GM21447 (cell line): Measurements from ENCODE around the gene FCER2.
"Not testable (repeated sequence)": the region's sequence is repeated elsewhere in the genome, so short reads cannot be mapped to it uniquely, and the experiment has no call there.

Experiments
- ATAC-seq: cut with Tn5 transposase; IDR thresholded peaks from one replicate; pipeline ENCODE4 v1.9.1; 2021; ENCODE audit not compliant: unreplicated experiment

Gene FCER2, protein sequence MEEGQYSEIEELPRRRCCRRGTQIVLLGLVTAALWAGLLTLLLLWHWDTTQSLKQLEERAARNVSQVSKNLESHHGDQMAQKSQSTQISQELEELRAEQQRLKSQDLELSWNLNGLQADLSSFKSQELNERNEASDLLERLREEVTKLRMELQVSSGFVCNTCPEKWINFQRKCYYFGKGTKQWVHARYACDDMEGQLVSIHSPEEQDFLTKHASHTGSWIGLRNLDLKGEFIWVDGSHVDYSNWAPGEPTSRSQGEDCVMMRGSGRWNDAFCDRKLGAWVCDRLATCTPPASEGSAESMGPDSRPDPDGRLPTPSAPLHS

DNA sequence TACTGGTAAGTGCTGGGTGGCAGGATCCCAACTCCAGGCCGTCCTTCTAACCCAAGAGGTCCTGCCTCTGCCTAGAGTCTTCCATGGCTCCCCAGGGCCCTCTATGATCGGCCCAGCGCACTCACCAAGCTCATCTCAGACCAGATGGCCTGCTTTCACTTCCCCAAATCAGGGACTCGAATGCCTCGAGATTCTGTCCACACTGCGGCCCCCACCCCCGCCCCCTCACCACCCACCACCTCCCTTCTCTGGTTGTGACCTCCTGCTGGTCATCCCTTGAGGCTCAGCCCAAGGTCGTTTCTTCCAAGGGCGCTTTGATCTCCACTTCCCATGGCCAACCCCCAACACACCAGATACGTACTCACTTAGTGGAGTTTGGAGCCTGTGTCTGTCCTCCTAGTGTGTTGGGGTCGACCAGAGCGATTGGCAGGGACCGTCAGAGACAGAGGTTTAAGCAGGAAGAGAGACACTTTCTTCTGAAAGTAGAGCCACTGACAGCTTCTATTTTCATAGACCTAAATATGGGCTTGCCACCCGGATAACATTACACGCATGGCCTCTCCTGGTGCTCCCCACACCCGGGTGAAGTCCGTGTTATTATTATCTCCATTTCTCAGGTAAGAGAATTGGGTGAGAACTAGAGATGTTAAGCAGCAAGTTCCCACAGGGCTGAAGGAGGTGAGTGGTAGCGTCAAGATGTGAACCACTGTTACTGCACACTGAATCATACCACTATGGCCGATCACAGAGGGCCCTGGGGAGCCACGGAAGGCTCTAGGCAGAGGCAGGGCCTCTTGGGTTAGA, at the start of gene FCER2:
TSS of gene FCER2 (minus strand) at position 478 of the 804 bp plus-strand sequence. CDS start 2,371 bp downstream, outside the sequence.
- peak; percentile 50 for ATAC-seq

DNA sequence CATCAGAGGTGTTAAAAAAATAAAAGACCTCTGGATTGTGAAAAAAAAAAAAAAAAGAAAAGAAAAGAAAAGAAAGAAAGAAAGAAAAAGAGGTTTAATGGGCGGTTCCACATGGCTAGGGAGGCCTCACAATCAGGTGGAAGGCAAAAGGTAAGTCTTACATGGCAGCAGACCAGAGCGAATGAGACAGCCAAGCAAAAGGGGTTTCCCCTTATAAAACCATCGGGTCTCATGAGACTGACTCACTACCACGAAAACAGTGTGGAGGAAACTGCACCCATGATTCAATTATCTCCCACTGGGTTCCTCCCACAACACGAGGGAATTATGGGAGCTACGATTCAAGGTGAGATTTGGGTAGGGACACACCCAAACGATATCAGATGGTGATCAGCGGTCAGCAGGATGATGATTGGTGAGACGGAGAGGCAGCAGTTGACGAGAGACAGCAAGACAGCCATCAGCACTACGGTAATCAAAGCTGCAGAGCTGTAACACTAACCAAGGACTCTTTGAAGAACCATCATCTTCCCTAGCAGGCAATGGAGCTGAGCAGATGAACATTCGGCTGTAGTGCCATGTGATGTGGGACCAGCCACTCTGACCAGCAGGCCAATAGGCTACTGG, 49.3 kb upstream of the FCER2 start:
- ATAC-seq, result no peak

DNA sequence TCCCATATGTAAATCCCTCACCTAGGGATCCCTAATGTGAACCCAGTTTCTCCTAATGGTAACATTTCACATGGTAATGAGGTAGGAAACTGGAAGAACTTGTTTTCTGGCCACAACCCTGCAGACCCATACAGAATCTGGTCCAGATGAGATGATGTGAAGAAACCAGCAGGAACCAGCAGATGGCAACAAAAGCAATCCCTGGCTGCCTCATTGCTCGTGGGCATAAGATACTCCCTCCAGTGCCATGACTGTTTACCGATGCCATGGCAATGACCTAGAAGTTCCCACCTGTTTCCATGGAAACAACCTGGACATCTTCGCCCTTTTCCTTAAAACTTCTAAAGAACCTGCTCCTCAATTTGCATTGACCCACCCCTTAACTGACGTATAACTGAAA, 46.8 kb upstream of the FCER2 start:
- ATAC-seq, result no peak

DNA sequence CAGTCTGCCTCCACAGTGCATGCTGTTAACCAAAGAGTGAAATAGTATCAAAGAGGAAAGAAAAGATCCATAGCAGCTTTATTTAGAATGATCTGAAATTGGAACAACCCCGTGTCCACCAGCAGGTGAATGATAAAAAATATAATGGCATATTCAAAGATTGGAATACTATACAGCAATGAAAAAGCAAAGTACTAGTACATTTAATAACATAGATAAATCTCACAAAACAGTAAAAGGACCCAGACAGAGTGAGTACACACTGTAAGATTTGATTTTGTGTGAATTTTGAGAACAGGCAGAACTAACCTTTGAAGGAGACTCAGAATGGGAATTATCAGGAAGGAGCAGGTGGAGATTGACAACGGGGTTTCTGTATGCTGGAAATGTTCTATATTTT, 46.2 kb upstream of the FCER2 start:
- ATAC-seq, result no peak

DNA sequence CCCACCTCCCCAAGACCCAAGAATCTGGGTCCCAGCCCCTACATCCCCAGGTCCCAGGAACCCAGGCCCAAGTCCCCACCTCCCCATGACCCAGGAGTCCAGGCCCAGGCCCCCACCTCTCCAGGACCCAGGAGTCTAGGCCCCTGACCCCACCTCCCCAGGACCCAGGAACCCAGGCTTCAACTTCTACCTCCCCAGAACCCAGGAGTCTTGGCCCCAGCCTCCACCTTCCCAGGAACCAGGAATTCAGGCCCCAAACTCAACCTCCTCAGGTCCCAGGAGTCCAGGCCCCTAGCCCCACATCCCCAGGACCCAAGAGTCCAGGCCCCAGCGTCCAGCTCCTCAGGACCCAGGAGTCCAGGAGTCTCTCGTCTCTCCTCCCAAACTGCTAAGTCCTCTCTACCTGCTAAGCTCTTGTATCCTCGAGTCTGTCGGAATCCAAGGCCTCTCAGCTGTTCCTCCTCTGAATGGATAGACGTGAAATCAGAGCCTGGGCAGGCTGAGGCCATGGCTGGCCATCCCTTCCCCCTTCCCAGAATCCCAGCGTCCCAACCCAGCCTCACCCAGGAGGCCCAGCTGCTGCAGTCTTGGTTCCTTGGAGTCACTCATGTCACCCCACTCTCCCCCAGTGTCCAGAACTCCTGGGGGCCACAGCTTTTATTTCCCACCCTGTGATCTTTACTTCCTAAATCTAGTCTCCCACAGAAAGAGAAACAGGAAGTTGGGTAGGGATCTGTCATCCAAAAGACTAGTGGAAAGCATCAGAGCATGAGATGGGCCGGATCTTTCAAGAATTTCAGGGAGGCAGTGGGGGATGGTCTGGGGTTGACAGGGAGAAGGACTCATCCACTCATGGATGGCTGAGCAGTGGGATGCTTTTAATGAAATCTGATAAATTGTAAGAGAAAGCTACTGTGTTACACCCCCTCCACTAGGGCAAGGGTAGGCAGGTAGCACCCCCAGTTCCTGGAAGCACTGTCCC, 45.3 kb upstream of the FCER2 start, which contains the start of gene CD209:
TSS of gene CD209 (minus strand) at position 632 of the 982 bp plus-strand sequence. CDS start at position 609, 23 bp downstream.
- ATAC-seq, result no peak

DNA sequence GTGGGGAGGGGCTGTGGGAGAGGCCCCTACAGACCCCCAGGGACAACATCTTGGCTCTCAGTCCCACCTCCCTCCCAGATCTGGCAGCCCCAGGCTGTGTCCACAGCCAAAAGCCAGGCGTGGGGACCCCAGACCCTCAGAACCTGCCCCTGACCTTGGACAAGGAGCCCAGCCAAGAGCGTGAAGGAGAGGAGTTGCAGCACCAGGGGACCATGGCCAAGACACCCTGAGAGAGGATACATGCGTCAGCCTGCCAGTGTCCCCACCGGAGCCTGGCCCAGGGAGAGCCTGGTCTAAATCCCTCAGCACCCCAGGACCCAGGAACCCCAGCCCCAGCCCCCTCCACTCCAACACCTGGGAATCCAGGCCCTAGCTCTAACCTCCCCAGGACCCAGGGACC, 44.4 kb upstream of the FCER2 start:
- not testable (repeated sequence) for ATAC-seq

DNA sequence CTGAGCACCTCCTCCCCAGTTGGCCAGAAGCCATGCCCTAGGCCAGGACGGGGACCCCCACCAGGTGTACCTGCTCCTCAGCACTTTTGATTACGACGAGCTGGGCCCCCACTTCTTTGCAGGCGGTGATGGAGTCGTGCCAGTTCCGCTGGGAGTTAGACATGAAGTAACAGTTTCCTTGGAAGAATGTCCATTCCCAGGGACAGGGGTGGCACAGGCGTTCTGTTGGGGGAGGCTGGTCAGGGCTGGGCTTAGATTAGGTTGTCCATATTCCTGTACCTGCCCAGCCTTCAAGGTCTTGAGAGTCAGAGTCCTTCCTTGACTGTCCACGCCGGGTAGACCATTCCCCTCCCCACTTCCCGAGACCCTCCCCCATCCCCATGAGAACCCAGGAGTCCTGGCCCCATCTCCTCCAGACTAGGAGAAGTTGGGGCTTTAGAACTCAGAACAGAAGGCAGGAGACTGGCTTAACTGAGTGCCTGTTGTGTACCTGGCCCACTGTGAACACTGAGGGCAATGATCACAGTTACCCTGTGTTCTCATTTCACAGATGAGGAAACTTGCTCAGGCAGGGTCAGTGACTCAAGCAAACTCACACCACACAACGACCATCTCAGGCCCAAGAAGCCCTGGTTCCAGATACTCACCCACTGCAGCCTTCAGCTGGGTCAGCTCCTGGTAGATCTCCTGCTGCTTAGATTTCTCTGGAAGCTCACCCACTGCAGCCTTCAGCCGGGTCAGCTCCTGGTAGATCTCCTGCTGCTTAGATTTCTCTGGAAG, 43.1 kb upstream of the FCER2 start:
- ATAC-seq, result no peak

DNA sequence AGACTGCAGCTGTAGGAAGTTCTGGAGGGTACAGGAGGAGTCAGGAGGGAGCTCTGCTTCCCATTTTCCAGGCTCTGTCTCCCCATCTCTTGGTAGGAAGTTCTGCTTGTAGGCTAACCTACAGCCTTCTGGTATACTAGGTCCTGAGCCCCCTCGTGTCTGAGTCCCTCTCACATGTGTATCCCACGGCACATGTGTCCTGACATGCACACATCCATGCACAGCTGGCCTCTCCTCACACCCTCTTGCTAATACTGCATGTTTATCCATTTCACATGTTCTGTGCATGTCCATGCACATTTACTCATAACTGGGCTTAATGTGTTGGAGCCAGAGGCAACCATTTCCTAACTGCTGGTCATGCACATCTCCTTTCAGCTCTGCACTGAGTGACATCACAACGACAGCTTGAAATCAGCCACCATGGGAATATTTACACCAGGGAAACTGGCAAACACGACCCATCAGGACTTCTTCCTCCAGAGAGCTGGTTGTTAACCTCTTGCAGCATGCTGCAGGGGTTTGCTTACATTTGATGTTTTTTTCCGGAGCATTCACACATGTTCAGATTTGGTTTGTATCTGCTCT, 42.4 kb upstream of the FCER2 start:
- ATAC-seq, result no peak

DNA sequence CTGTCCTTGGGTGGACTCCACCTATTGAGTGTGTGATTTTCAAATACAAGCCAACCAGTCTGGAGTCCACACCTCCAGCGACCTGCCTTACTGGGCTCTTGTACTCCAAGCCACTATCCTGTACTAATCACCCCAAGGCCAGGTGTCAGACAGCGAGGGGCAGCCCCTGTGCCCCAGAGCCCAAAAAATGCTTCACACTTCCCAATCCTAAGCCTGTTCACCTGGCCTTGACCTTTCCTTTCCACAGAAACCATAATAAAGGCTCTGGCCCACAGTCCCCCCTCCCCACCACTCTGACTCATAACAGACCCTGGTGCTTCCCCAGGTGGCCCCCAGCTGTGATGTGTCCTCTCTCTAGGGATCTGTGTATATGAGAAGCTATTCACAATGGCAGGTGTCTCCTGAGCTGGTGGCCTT, 41.5 kb upstream of the FCER2 start:
- ATAC-seq, result peak; percentile 72

DNA sequence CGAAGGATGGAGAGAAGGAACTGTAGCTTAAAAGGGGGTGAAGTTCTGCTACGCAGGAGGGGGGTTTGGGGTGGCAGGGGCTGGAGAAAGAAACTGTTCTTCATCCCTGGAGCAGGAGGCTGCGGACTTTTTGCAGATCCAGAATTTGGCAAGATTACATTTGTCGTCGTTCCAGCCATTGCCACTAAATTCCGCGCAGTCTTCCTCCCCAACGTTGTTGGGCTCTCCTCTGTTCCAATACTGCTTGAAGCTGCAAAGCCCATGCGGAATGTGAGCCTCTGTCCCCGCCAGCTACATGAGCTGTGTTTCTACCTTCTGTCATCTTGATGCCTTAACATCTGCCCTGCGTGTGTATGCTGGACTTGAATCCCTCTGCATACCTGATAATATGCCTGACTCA, 41.1 kb upstream of the FCER2 start:
- ATAC-seq, result no peak

DNA sequence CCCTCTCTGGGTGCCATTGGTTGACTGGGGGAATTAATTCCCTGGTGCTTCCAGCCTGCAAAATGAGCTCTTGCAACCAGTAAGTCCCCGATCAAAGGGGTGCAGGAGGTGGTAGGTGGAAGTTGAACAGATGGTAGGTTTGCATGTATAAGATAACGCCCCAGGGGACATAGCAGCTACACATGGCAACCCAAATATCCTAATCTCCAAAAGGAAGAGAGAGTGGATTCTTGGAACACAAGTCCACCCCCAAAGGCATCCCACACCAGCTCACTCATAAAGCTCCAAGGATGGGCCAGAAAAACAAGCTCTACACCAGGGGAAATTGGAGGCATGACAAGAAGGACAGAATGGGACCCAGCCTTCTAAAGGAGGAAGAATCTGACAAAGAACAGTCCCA, 40.6 kb upstream of the FCER2 start:
- ATAC-seq, result no peak

DNA sequence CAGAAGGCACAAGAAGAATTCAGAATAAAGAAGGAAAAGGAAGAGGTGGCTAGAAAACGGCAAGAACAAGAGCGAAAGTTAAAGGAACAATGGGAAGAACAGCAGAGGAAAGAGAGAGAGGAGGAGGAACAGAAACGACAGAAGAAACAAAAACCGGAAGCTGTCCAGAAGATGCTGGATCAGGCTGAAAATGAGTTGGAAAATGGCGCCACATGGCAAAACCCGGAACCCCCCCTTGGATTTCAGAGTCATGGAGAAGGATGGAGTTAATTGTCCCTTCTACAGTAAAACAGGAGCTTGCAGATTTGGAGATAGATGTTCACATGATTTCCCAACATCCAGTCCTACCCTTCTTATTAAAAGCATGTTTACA, 38.7 kb upstream of the FCER2 start:
- ATAC-seq, result no peak

DNA sequence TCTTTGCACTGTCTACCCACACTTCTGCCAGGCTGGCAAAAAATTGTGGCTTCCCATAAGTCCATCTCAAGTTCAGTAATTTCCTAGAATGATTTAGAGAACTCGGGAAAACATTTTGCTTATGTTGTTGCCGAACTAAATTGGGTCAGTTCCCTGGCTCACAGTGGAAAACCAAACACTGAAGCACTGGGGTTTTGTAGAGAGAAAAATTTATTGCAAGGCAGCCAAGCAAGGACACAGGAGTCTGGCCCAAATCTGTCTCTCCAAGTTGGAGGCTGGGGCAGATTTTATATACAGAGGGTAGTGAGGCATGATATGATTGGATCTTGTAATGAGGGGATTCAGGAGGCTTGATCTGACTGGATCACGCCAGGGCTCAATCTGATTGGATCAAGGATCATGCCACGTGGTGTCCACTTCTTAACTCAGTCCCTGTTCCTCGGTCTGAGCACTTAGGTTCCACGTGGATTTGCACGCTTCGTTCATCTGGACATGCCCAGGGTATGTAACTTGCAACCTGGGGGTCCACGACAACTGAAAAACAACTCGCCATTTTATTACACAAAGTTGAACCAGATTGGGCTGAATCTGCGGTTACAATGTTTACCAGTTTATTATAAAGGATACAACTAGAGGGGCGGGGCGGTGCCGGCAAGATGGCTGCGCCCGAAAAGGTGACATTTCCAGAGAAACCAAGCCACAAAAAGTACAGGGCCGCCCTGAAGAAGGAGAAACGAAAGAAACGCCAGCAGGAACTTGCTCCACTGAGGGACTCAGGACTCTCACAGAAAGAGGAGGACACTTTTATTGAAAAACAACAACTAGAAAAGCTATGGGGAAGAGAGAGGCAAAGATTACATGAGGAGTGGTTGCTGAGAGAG, 38.1 kb upstream of the FCER2 start:
- ATAC-seq, result no peak

DNA sequence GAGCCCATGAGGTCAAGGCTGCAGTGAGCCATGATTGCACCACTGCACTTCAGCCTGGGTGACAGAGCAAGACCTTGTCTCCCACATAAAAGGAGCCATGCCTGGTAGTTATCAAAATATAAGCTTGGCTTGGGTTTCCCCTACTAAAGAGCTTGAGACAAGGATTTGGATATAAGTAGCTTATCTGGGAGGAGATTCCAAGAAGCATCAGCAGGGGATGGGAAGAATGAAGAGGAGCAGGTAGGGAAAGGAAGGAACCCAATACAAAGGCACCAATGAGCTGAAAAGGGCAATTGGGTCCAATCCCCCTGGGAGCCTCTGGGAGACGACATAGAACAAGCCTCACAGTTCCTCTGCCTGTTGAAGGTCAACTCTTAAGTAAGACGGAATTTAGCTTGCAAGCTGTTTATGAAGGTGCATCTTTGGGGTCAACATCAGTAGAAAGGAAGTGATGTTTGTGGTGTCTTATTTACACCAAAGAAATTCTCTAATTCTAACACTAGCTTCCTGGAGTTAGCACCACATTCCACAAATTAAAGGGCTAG, 37.4 kb upstream of the FCER2 start:
- no peak for ATAC-seq

DNA sequence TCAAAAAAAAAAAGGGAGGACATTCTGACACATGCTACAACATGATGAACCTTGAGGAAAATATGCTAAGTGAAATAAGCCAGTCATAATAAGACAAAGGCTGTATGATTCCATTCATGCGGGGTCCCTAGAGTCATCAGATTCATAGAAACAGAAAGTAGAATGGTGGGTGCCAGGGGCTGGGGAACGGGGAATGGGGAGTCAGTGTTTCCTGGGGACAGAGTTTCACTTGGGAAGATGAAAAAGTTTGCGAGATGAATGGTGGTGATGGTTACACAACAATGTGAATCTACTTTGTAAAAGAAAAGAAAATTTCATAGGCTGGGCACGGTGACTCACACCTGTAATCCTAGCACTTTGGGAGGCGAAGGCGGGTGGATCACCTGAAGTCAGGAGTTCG, 36.1 kb upstream of the FCER2 start:
- ATAC-seq, result no peak

DNA sequence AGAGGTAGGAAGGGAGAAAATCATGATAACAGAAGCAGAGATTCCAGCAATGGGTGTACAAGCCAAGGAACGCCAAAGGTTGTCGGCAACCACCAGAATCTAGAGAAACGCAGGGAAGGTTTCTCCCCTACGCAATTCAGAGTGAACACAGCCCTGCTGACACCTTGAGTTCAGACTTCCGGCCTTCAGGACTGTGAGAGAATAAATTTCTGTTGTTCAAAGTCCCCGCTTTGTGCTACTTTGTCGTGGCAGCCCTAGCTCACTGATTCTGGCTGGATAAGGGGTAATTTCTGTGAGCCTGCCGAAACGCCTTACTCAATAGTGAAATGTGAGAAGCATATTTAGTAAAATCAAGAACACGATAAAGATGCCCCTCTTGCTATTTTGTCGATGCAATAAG, 35.3 kb upstream of the FCER2 start:
- ATAC-seq, result no peak

DNA sequence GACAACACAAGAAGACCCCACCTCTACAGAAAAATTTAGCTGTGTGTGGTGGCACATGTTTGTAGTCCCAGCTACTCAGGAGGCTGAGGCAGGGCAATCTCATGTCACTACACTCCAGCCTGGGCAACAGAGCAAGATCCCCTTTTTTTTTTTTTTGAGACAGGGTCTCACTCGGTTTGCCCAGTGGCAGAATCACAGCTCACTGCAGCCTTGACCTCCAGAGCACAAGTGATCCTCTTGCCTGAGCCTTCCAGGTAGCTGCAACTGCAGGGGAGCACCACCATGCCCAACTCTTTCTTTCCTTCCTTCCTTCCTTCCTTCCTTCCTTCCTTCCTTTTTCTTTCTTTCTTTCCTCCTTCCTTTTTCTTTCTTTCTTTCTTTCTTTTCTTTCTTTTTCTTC, 34.2 kb upstream of the FCER2 start:
- no peak for ATAC-seq
